Endothelial cell of umbilical vein (primary cell): ENCODE data around the gene MASP1. TPM values are rescaled to one million over a fixed set of nuclear protein-coding genes. Genes with fewer than 3 reads are reported as not detected.

Experiments
- BruUV-seq: library from RNA; stranded (reverse); fragments of 400-500 nt; replicated peaks from 2 replicates; lab custom pipeline; 2021; lab: Mats Ljungman, UMichigan
- CTCF ChIA-PET: fragments of 300-600, 350-600 bp; sonication (Branson Sonifier 250); formaldehyde crosslinking; loops from one replicate; lab custom pipeline; 2021; ENCODE audit warnings: antibody characterized with exemption, inconsistent platforms; lab: Charles Lee
- POLR2A ChIA-PET: fragments of 300-600, 350-600 bp; sonication (Branson Sonifier 250); formaldehyde crosslinking; loops from one replicate; lab custom pipeline; 2021; ENCODE audit warnings: antibody characterized with exemption, inconsistent platforms; lab: Charles Lee
- DNase-seq: peaks from one replicate; pipeline ENCODE4 v3.0.0-alpha.2; 2011; ENCODE audit warnings: low read depth, low spot score
- FAIRE-seq: peaks from 2 replicates; lab custom pipeline; 2011; peaks lifted over from hg19 to GRCh38; lab: Jason Lieb, UNC
- H2AFZ ChIP-seq: 2 replicates; pipeline ENCODE4 v1.6.0; 2012; ENCODE audit warnings: low read depth, low read length, control low read depth, inconsistent platforms
- H3K27ac ChIP-seq: 2 replicates; pipeline ENCODE4 v1.5.1; 2011; ENCODE audit warnings: low read depth, mild to moderate bottlenecking, control low read depth, low read length, moderate library complexity; ENCODE audit not compliant: insufficient read depth
- H3K27me3 ChIP-seq, 2 experiments: 2 replicates each; pipeline versions ENCODE4 v1.6.0 to v1.6.1; 2011; ENCODE audit warnings: low read length in 2 of 2, mixed read lengths in 1 of 2; ENCODE audit not compliant: control insufficient read depth in 2 of 2, insufficient read depth in 2 of 2
- H3K36me3 ChIP-seq, 2 experiments: 2 replicates in 1 of 2; 3 replicates in 1 of 2; pipeline ENCODE4 v1.5.1; 2011; ENCODE audit warnings: low read length in 2 of 2, mild to moderate bottlenecking in 1 of 2, moderate library complexity in 1 of 2; ENCODE audit not compliant: control insufficient read depth in 2 of 2, insufficient read depth in 2 of 2; ENCODE audit errors: extremely low read depth in 1 of 2
- H3K4me1 ChIP-seq: 3 replicates; pipeline ENCODE4 v1.5.1; 2011; ENCODE audit warnings: mild to moderate bottlenecking, low read length; ENCODE audit not compliant: control insufficient read depth, insufficient read depth; ENCODE audit errors: extremely low read depth
- H3K4me2 ChIP-seq: 2 replicates; pipeline ENCODE4 v1.6.1; 2011; ENCODE audit warnings: low read length, control low read depth, mixed read lengths; ENCODE audit not compliant: insufficient read depth
- H3K4me3 ChIP-seq, 3 experiments: fragments of 200-600 bp in 1 of 3; sonication (generic), shearing (Covaris generic) in 1 of 3; replicated peaks in 1 of 3; 2 replicates each; pipeline ENCODE4 v1.5.1; 2011 to 2016; ENCODE audit warnings: control low read depth in 3 of 3, low read length in 3 of 3, mild to moderate bottlenecking in 2 of 3, inconsistent platforms in 1 of 3, low read depth in 1 of 3, moderate library complexity in 1 of 3; ENCODE audit not compliant: insufficient read depth in 1 of 3
- H3K79me2 ChIP-seq: 2 replicates; pipeline ENCODE4 v1.6.0; 2012; ENCODE audit warnings: low read length, inconsistent platforms; ENCODE audit not compliant: control insufficient read depth, insufficient read depth
- H3K9ac ChIP-seq: replicated peaks from 2 replicates; pipeline ENCODE3; 2011; ENCODE audit warnings: low read length, control low read depth; ENCODE audit not compliant: insufficient read depth; ENCODE audit errors: extremely low read depth
- H3K9me1 ChIP-seq: replicated peaks from 3 replicates; pipeline ENCODE4 v1.6.0; 2011; ENCODE audit warnings: mild to moderate bottlenecking, low read length; ENCODE audit not compliant: control insufficient read depth, insufficient read depth; ENCODE audit errors: extremely low read depth
- H3K9me3 ChIP-seq: replicated peaks from 2 replicates; pipeline ENCODE4 v1.5.1; 2012; ENCODE audit warnings: low read length, inconsistent platforms; ENCODE audit not compliant: control insufficient read depth, insufficient read depth
- H4K20me1 ChIP-seq: replicated peaks from 2 replicates; pipeline ENCODE3; 2011; ENCODE audit warnings: mild to moderate bottlenecking, low read length; ENCODE audit not compliant: control insufficient read depth, insufficient read depth; ENCODE audit errors: extremely low read depth
- EZH2 ChIP-seq: IDR thresholded peaks from 2 replicates; pipeline ENCODE4 v1.6.1; 2012; ENCODE audit warnings: borderline replicate concordance, low read depth, mild to moderate bottlenecking, moderate library complexity, low read length, inconsistent platforms; ENCODE audit not compliant: severe bottlenecking
- FOS ChIP-seq: IDR thresholded peaks from 2 replicates; pipeline ENCODE4 v1.6.1; 2011; ENCODE audit warnings: mild to moderate bottlenecking, low read length, moderate library complexity, borderline replicate concordance; ENCODE audit not compliant: insufficient read depth
- GATA2 ChIP-seq: IDR thresholded peaks from 2 replicates; pipeline ENCODE4 v1.7.0; 2011; ENCODE audit warnings: low read depth, mild to moderate bottlenecking, moderate library complexity, mixed read lengths, low read length; ENCODE audit not compliant: insufficient read length, insufficient read depth
- JUN ChIP-seq: IDR thresholded peaks from 2 replicates; pipeline ENCODE4 v1.6.1; 2011; ENCODE audit warnings: borderline replicate concordance, low read depth; ENCODE audit not compliant: insufficient read length, insufficient read depth
- MAX ChIP-seq: IDR thresholded peaks from 2 replicates; pipeline ENCODE4 v1.6.1; 2011; ENCODE audit not compliant: insufficient read depth, insufficient read length
- MYC ChIP-seq: IDR thresholded peaks from one replicate; pipeline ENCODE4 v1.6.1; 2011; ENCODE audit warnings: mild to moderate bottlenecking, low read depth, low read length
- POLR2A ChIP-seq: IDR thresholded peaks from 2 replicates; pipeline ENCODE4 v1.6.1; 2012; ENCODE audit warnings: low read depth, mild to moderate bottlenecking, control low read depth, low read length
- POLR2AphosphoS5 ChIP-seq: IDR thresholded peaks from 2 replicates; pipeline ENCODE4 v1.6.1; 2012; ENCODE audit warnings: low read depth, mild to moderate bottlenecking, control low read depth, low read length, moderate library complexity; ENCODE audit not compliant: insufficient read depth
- dilution Hi-C: fragments of 300-500 bp; cut with MboI; formaldehyde crosslinking; loops from one replicate; pipeline ENCODE4 v1.15.0; 2019; ENCODE audit warnings: low sequenced_read_pairs; ENCODE audit not compliant: extremely low pct_ligation_motif_present
- intact Hi-C: fragments of 100-400 bp; cut with micrococcal nuclease; formaldehyde crosslinking; loops from one replicate; pipeline ENCODE4 v1.10.0; 2022
- polyA plus RNA-seq, 4 experiments: library from polyadenylated mRNA; depleted of rRNA in 3 of 4; stranded (reverse) in 3 of 4; unstranded in 1 of 4; fragments of >200 nt; gene quantifications; 2 replicates each; pipeline versions ENCODE4 v1.2.1 to v1.2.3, GENCODE V29; 2011 to 2012; ENCODE audit warnings: missing spikeins in 1 of 4
- total RNA-seq: library from RNA; stranded (reverse); gene quantifications from 2 replicates; pipeline ENCODE4 v1.2.3, GENCODE V29; 2021
- TF ChIP-seq, protein P1 (sequence below), 2 donors: IDR thresholded peaks; 1 replicate in 1 of 2; 2 replicates in 1 of 2; pipeline ENCODE4 v1.5.1; 2011; ENCODE audit warnings: low read length in 2 of 2, mild to moderate bottlenecking in 2 of 2, moderate library complexity in 2 of 2, control low read depth in 1 of 2, inconsistent platforms in 1 of 2, low read depth in 1 of 2; ENCODE audit not compliant: insufficient read depth in 1 of 2; ENCODE audit errors: extremely low read depth in 1 of 2

Gene MASP1
- total and polyA plus RNA-seq, 2 donors (not counting 3 experiments of a cell fraction or from before 2014, with no cell fraction given): 0.31 to 0.50 TPM

GRCh38 chr3:187271582-187271981, 20.0 kb downstream of the MASP1 start:
- no peaks in the 10 kb centered on the region for H3K4me1 ChIP-seq
- H3K9me3 ChIP-seq: no peaks in the 10 kb centered on the region
- no peak for FAIRE-seq
- dilution Hi-C loops (no loop called here), intact Hi-C loops (no loop called here)
- H4K20me1 ChIP-seq: no peaks in the 10 kb centered on the region
- H3K27ac ChIP-seq: no peak overlapping the region
- H3K9me1 ChIP-seq: no peaks in the 10 kb centered on the region
- POLR2A ChIA-PET: no interaction called here
- H3K27me3 ChIP-seq: no peaks in the 10 kb centered on the region
- TF ChIP-seq, protein P1, sequence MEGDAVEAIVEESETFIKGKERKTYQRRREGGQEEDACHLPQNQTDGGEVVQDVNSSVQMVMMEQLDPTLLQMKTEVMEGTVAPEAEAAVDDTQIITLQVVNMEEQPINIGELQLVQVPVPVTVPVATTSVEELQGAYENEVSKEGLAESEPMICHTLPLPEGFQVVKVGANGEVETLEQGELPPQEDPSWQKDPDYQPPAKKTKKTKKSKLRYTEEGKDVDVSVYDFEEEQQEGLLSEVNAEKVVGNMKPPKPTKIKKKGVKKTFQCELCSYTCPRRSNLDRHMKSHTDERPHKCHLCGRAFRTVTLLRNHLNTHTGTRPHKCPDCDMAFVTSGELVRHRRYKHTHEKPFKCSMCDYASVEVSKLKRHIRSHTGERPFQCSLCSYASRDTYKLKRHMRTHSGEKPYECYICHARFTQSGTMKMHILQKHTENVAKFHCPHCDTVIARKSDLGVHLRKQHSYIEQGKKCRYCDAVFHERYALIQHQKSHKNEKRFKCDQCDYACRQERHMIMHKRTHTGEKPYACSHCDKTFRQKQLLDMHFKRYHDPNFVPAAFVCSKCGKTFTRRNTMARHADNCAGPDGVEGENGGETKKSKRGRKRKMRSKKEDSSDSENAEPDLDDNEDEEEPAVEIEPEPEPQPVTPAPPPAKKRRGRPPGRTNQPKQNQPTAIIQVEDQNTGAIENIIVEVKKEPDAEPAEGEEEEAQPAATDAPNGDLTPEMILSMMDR (IDR thresholded peaks at IDR 0.05; ENCODE audit: extremely low read depth in 1 of 2, insufficient read depth in 1 of 2, low read depth in 1 of 2, low read length in 2 of 2): no peak
- TF ChIP-seq FOS (no peak), POLR2AphosphoS5 (no peak), MYC (no peak), POLR2A (no peak), EZH2 (no peak), MAX (no peak), JUN (no peak), GATA2 (no peak)
- H3K4me3 ChIP-seq: no peak overlapping the region
- CTCF ChIA-PET: no interaction called here
- H3K79me2 ChIP-seq: no peaks in the 10 kb centered on the region
- H2AFZ ChIP-seq: no peak overlapping the region
- no peak overlapping the region for H3K4me2 ChIP-seq
- H3K36me3 ChIP-seq: no peaks in the 10 kb centered on the region
- no peak overlapping the region for H3K9ac ChIP-seq
- BruUV-seq: no TSS peak
- no peak for DNase-seq
